ENCODE measurements around the gene CTNS. TPM values are rescaled to one million over a fixed set of nuclear protein-coding genes. Genes with fewer than 3 reads are reported as not detected.
"Not testable (repeated sequence)": the region's sequence is repeated elsewhere in the genome, so short reads cannot be mapped to it uniquely, and the experiment has no call there.

Gene CTNS
- total RNA-seq, 1 experiment from 2014 or later: 15.6 TPM

DNA sequence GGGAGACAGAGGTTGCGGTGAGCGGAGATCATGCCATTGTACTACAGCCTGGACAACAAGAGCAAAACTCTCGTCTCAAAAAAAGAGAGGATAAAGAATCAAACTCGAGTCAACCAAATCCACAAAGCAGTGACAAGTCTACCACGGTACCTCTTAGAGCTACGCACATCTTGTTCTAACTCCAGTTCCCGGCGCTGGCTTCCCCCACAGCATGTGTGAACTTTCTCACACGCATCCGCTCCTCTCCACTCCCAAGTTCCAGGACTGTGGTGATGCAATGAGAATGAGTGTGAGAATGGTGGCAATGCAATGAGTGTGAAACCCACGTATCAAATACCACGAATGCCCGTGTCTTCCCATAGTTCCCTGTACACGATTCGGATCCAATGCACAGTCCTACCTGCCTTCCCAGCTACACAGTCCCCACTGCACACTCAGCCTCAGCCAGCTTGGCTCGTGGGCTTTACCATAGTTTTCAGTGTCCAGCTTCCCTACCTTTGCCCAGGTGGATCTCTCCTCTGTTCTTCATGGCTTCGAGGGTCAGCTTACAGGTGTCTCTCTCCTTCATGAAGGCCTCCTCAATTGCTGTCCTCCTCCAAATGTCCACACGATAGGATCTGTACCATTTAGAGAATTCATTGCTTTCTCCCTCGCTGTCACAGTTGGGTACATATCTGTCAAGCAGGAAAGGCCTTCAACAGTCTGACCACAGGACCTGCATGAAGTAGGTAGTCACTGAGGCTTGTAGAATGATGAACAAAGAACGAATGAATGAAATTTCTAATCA, 68.6 kb downstream of the CTNS start:
- POLR2A ChIA-PET: no interaction called here
- no TSS peak for BruUV-seq (replicated peaks)

DNA sequence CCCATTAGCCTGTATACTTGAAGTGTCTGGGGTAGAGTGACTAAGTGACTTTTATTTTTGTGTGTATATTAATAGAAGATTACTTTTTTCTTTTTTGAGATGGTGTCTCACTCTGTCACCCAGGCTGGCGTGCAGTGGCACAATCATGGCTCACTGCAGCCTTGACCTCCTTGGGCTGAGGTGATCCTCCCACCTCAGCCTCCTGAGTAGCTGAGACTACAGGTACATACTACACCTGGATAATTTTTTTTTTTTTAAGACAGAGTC, 69.1 kb downstream of the CTNS start:
- H3K4me1 ChIP-seq; H3K4me3 ChIP-seq (ENCODE audit: low read depth, low read length); DNase-seq; BruUV-seq (replicated peaks); POLR2A ChIA-PET; intact Hi-C loops (cut with micrococcal nuclease; ENCODE audit: unreplicated experiment); H3K27me3 Mint-ChIP-seq (ENCODE audit: insufficient read depth, unreplicated experiment); H3K9me3 ChIP-seq; H3K4me3 Mint-ChIP-seq (ENCODE audit: unreplicated experiment); H3K4me1 Mint-ChIP-seq (ENCODE audit: low read depth, unreplicated experiment); H3K27ac Mint-ChIP-seq (ENCODE audit: unreplicated experiment); CTCF ChIA-PET; H3K36me3 ChIP-seq (ENCODE audit: control insufficient read depth, insufficient read depth, low read length); H3K36me3 Mint-ChIP-seq (ENCODE audit: insufficient read depth, unreplicated experiment); H3K9me3 Mint-ChIP-seq (ENCODE audit: unreplicated experiment); H3K27me3 ChIP-seq (replicated peaks; ENCODE audit: control insufficient read depth, insufficient read depth, low read length): not testable (repeated sequence)

More for the DNA sequence above, 68.6 kb downstream of the CTNS start:
- Histone ChIP-seq H3K27me3 (replicated peaks; ENCODE audit: control insufficient read depth, insufficient read depth, low read length) (no peaks in the 10 kb centered on the region), H3K4me1 (no peaks in the 10 kb centered on the region), H3K4me3 (ENCODE audit: low read depth, low read length) (no peak overlapping the region), H3K9me3 (no peaks in the 10 kb centered on the region), H3K36me3 (ENCODE audit: control insufficient read depth, insufficient read depth, low read length) (no peaks in the 10 kb centered on the region)
- no peaks in the 10 kb centered on the region for H3K27me3 Mint-ChIP-seq (ENCODE audit: insufficient read depth, unreplicated experiment)
- H3K4me1 Mint-ChIP-seq (ENCODE audit: low read depth, unreplicated experiment): no peaks in the 10 kb centered on the region
- DNase-seq: no peak
- no peak overlapping the region for H3K27ac Mint-ChIP-seq (ENCODE audit: unreplicated experiment)
- no peaks in the 10 kb centered on the region for H3K9me3 Mint-ChIP-seq (ENCODE audit: unreplicated experiment)
- TF ChIP-seq, protein P1, sequence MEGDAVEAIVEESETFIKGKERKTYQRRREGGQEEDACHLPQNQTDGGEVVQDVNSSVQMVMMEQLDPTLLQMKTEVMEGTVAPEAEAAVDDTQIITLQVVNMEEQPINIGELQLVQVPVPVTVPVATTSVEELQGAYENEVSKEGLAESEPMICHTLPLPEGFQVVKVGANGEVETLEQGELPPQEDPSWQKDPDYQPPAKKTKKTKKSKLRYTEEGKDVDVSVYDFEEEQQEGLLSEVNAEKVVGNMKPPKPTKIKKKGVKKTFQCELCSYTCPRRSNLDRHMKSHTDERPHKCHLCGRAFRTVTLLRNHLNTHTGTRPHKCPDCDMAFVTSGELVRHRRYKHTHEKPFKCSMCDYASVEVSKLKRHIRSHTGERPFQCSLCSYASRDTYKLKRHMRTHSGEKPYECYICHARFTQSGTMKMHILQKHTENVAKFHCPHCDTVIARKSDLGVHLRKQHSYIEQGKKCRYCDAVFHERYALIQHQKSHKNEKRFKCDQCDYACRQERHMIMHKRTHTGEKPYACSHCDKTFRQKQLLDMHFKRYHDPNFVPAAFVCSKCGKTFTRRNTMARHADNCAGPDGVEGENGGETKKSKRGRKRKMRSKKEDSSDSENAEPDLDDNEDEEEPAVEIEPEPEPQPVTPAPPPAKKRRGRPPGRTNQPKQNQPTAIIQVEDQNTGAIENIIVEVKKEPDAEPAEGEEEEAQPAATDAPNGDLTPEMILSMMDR (IDR thresholded peaks at IDR 0.05; ENCODE audit: insufficient read depth in 1 of 2, low read depth in 1 of 2, low read length in 1 of 2, severe bottlenecking in 1 of 2, unreplicated experiment in 1 of 2): no peak
- H3K4me3 Mint-ChIP-seq (ENCODE audit: unreplicated experiment): no peak overlapping the region
- CTCF ChIA-PET: no interaction called here
- H3K36me3 Mint-ChIP-seq (ENCODE audit: insufficient read depth, unreplicated experiment): no peaks in the 10 kb centered on the region
- intact Hi-C loops (cut with micrococcal nuclease; ENCODE audit: unreplicated experiment): no loop called here

DNA sequence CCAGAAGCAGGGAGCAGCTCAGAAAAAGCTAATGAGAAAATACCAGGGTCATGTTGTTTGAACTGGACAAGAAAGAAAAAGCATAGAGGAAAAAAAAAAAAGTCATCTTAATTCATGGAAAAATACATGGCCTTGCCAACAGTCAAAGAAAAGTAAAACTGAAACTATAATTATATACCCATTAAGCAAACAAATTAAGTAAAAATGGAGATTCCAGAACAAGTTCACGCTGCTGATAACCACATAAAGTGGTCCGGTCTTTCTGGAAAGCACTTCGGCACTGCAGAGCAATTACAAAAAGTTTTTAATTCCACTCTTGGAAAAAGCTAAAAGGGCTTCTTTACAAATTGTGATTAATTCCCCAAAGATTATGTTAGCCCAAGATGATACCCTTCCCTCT, 71.8 kb downstream of the CTNS start:
- H3K4me1 ChIP-seq: no peaks in the 10 kb centered on the region
- no TSS peak for BruUV-seq (replicated peaks)
- ChIA-PET CTCF (interaction anchor here (0.7 kb wide), 1 partner anchor 663 kb away, joined by 4 read pairs; no protein-coding TSS in a partner anchor), POLR2A (no interaction called here)
- H3K27me3 ChIP-seq (replicated peaks; ENCODE audit: control insufficient read depth, insufficient read depth, low read length): no peaks in the 10 kb centered on the region
- no peaks in the 10 kb centered on the region for H3K36me3 ChIP-seq (ENCODE audit: control insufficient read depth, insufficient read depth, low read length)
- no peak overlapping the region for H3K4me3 ChIP-seq (ENCODE audit: low read depth, low read length)
- intact Hi-C loops (cut with micrococcal nuclease; ENCODE audit: unreplicated experiment): no loop called here
- Mint-ChIP-seq H3K27me3 (ENCODE audit: insufficient read depth, unreplicated experiment) (no peaks in the 10 kb centered on the region), H3K9me3 (ENCODE audit: unreplicated experiment) (no peaks in the 10 kb centered on the region), H3K4me3 (ENCODE audit: unreplicated experiment) (no peak overlapping the region), H3K36me3 (ENCODE audit: insufficient read depth, unreplicated experiment) (peaks cover 9% of the 10 kb centered on the region), H3K27ac (ENCODE audit: unreplicated experiment) (no peak overlapping the region), H3K4me1 (ENCODE audit: low read depth, unreplicated experiment) (no peaks in the 10 kb centered on the region)
- TF ChIP-seq, protein P1 (IDR thresholded peaks at IDR 0.05; ENCODE audit: insufficient read depth in 1 of 2, low read depth in 1 of 2, low read length in 1 of 2, severe bottlenecking in 1 of 2, unreplicated experiment in 1 of 2): no peak
- H3K9me3 ChIP-seq: no peaks in the 10 kb centered on the region
- no peak for DNase-seq
